ENCODE data around the gene MGAM2. TPM values are rescaled to one million over a fixed set of nuclear protein-coding genes. Genes with fewer than 3 reads are reported as not detected.
A peak's percentile ranks its signal among the peaks of the same experiment; 100 is the strongest.

The MGAM2 gene
- total and polyA plus RNA-seq, 2 of the 13 experiments (the other 11 are each of a cell fraction or from before 2014, with no cell fraction given) = 0.29 TPM; not detected in 1

GRCh38 chr7:142104550-142105527 lies 6.7 kb upstream of the MGAM2 start (continued):
- TF ChIP-seq, protein P1, sequence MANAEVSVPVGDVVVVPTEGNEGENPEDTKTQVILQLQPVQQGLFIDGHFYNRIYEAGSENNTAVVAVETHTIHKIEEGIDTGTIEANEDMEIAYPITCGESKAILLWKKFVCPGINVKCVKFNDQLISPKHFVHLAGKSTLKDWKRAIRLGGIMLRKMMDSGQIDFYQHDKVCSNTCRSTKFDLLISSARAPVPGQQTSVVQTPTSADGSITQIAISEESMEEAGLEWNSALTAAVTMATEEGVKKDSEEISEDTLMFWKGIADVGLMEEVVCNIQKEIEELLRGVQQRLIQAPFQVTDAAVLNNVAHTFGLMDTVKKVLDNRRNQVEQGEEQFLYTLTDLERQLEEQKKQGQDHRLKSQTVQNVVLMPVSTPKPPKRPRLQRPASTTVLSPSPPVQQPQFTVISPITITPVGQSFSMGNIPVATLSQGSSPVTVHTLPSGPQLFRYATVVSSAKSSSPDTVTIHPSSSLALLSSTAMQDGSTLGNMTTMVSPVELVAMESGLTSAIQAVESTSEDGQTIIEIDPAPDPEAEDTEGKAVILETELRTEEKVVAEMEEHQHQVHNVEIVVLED (CRISPR knock-in tag; IDR thresholded peaks at IDR 0.05; ENCODE audit: borderline replicate concordance) = no peak
- TF ChIP-seq ESRRA (CRISPR knock-in tag; IDR thresholded peaks at IDR 0.05; ENCODE audit: low read depth) (no peak), PRPF4 (IDR thresholded peaks at IDR 0.05; ENCODE audit: low read depth, low read length, poor library complexity, severe bottlenecking) (no peak), ZNF720 (CRISPR knock-in tag; IDR thresholded peaks at IDR 0.05) (no peak), NCOA5 (CRISPR knock-in tag; IDR thresholded peaks at IDR 0.05) (no peak), BCL6 (CRISPR knock-in tag; IDR thresholded peaks at IDR 0.05) (peak; percentile 37; the same call in 1 of the 2 replicates), ZNF816 (CRISPR knock-in tag; IDR thresholded peaks at IDR 0.05; ENCODE audit: borderline replicate concordance) (no peak), NFE2L1 (CRISPR knock-in tag; IDR thresholded peaks at IDR 0.05; ENCODE audit: borderline replicate concordance) (no peak), TCF12 (IDR thresholded peaks at IDR 0.05) (no peak), TCF12 (CRISPR knock-in tag; IDR thresholded peaks at IDR 0.05) (no peak), SAP130 (CRISPR knock-in tag; IDR thresholded peaks at IDR 0.05; ENCODE audit: low read depth) (peak; percentile 39; the same call in 1 of the 2 replicates), YEATS4 (CRISPR knock-in tag; IDR thresholded peaks at IDR 0.05; ENCODE audit: borderline replicate concordance) (no peak), SMAD9 (CRISPR knock-in tag; IDR thresholded peaks at IDR 0.05) (no peak), RCOR2 (CRISPR knock-in tag; IDR thresholded peaks at IDR 0.05) (no peak), ZSCAN20 (CRISPR knock-in tag; IDR thresholded peaks at IDR 0.05; ENCODE audit: borderline replicate concordance) (no peak), SRSF4 (IDR thresholded peaks at IDR 0.05; ENCODE audit: low read depth, low read length, poor library complexity, severe bottlenecking) (no peak)
- TF ChIP-seq, protein P2, sequence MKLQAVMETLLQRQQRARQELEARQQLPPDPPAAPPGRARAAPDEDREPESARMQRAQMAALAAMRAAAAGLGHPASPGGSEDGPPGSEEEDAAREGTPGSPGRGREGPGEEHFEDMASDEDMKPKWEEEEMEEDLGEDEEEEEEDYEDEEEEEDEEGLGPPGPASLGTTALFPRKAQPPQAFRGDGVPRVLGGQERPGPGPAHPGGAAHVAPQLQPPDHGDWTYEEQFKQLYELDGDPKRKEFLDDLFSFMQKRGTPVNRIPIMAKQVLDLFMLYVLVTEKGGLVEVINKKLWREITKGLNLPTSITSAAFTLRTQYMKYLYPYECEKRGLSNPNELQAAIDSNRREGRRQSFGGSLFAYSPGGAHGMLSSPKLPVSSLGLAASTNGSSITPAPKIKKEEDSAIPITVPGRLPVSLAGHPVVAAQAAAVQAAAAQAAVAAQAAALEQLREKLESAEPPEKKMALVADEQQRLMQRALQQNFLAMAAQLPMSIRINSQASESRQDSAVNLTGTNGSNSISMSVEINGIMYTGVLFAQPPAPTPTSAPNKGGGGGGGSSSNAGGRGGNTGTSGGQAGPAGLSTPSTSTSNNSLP (IDR thresholded peaks at IDR 0.05; ENCODE audit: low read depth, low read length) = peak; percentile 70
- TF ChIP-seq, protein P3, sequence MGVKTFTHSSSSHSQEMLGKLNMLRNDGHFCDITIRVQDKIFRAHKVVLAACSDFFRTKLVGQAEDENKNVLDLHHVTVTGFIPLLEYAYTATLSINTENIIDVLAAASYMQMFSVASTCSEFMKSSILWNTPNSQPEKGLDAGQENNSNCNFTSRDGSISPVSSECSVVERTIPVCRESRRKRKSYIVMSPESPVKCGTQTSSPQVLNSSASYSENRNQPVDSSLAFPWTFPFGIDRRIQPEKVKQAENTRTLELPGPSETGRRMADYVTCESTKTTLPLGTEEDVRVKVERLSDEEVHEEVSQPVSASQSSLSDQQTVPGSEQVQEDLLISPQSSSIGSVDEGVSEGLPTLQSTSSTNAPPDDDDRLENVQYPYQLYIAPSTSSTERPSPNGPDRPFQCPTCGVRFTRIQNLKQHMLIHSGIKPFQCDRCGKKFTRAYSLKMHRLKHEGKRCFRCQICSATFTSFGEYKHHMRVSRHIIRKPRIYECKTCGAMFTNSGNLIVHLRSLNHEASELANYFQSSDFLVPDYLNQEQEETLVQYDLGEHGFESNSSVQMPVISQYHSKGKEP (CRISPR knock-in tag; IDR thresholded peaks at IDR 0.05) = no peak
- TF ChIP-seq, protein P4, sequence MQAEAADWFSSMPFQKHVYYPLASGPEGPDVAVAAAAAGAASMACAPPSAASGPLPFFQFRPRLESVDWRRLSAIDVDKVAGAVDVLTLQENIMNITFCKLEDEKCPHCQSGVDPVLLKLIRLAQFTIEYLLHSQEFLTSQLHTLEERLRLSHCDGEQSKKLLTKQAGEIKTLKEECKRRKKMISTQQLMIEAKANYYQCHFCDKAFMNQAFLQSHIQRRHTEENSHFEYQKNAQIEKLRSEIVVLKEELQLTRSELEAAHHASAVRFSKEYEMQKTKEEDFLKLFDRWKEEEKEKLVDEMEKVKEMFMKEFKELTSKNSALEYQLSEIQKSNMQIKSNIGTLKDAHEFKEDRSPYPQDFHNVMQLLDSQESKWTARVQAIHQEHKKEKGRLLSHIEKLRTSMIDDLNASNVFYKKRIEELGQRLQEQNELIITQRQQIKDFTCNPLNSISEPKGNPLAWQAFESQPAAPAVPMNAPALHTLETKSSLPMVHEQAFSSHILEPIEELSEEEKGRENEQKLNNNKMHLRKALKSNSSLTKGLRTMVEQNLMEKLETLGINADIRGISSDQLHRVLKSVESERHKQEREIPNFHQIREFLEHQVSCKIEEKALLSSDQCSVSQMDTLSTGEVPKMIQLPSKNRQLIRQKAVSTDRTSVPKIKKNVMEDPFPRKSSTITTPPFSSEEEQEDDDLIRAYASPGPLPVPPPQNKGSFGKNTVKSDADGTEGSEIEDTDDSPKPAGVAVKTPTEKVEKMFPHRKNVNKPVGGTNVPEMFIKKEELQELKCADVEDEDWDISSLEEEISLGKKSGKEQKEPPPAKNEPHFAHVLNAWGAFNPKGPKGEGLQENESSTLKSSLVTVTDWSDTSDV (CRISPR knock-in tag; IDR thresholded peaks at IDR 0.05) = no peak
- TF ChIP-seq, protein P5, sequence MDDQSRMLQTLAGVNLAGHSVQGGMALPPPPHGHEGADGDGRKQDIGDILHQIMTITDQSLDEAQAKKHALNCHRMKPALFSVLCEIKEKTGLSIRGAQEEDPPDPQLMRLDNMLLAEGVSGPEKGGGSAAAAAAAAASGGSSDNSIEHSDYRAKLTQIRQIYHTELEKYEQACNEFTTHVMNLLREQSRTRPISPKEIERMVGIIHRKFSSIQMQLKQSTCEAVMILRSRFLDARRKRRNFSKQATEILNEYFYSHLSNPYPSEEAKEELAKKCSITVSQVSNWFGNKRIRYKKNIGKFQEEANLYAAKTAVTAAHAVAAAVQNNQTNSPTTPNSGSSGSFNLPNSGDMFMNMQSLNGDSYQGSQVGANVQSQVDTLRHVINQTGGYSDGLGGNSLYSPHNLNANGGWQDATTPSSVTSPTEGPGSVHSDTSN (CRISPR knock-in tag; IDR thresholded peaks at IDR 0.05; ENCODE audit: borderline replicate concordance) = no peak
